Vagina (tissue), 2 donors: ENCODE results near the gene MAB21L3.

Experiments
- POLR2A ChIP-seq, 2 donors: fragments of 450-650 bp; IDR thresholded peaks; one replicate each; pipeline ENCODE4 v1.6.1; 2017; ENCODE audit warnings: antibody characterized with exemption in 2 of 2, mild to moderate bottlenecking in 2 of 2, moderate library complexity in 2 of 2
- TF ChIP-seq, protein P1 (sequence below), 3 experiments: fragments of 450-650 bp in 2 of 3; fragments of 200-600 bp in 1 of 3; sonication (generic) in 1 of 3; IDR thresholded peaks; one replicate each; pipeline ENCODE4 v1.5.1; 2017 to 2019; ENCODE audit warnings: antibody characterized with exemption in 3 of 3, mild to moderate bottlenecking in 2 of 3, moderate library complexity in 2 of 3

DNA sequence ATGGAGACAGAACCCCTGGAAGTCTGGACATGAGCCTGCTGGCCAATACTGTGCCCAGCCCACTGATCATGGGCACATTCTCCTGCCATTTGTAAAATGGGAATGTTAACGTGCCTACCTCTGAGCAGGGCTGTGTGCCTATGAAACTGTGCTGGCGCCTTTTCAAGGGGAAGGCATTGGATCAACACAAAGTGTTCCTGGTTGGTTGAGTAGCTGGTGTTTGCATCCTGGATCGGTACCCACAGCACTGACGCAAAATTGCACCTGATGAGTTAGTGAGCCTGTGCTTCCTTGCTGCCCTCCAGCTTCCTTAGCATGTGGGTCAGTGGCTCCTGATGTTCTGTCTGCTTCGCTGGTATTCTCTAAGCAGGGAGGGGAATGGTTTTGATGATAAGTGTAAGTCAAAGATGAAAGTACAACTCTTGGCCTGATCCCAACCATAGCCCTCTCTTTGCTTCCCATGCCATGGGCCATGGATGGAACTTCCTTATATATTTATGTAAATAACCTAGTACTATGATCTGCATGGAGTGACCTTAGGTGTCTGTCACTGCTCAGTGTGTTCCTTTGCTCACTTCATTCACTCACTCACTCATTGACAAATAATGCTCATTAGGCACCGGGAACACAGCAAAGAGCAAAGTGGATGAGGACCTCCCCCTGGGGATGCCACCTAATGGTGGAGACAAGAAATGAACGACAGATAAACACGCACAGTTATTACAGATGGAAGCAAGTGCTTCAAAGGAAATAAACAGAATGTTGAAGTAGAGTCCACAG, 22.7 kb downstream of the MAB21L3 start:
- TF ChIP-seq, protein P1, sequence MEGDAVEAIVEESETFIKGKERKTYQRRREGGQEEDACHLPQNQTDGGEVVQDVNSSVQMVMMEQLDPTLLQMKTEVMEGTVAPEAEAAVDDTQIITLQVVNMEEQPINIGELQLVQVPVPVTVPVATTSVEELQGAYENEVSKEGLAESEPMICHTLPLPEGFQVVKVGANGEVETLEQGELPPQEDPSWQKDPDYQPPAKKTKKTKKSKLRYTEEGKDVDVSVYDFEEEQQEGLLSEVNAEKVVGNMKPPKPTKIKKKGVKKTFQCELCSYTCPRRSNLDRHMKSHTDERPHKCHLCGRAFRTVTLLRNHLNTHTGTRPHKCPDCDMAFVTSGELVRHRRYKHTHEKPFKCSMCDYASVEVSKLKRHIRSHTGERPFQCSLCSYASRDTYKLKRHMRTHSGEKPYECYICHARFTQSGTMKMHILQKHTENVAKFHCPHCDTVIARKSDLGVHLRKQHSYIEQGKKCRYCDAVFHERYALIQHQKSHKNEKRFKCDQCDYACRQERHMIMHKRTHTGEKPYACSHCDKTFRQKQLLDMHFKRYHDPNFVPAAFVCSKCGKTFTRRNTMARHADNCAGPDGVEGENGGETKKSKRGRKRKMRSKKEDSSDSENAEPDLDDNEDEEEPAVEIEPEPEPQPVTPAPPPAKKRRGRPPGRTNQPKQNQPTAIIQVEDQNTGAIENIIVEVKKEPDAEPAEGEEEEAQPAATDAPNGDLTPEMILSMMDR (IDR thresholded peaks at IDR 0.05): no peak
- no peak for TF ChIP-seq POLR2A (IDR thresholded peaks at IDR 0.05)
